NT2/D1 (cell line): ENCODE results near the gene TMIE.

Experiments
- SUZ12 ChIP-seq: IDR thresholded peaks from 2 replicates; pipeline ENCODE4 v1.6.1; 2011; ENCODE audit not compliant: insufficient read length, insufficient read depth; ENCODE audit errors: extremely low read depth
- YY1 ChIP-seq: IDR thresholded peaks from 2 replicates; pipeline ENCODE4 v1.6.1; 2011; ENCODE audit not compliant: insufficient read length, insufficient read depth
- ZNF274 ChIP-seq: IDR thresholded peaks from 2 replicates; pipeline ENCODE4 v1.6.1; 2011; ENCODE audit warnings: mild to moderate bottlenecking, low read depth, low read length

- no peak for TF ChIP-seq ZNF274
- TF ChIP-seq YY1, result no peak
- TF ChIP-seq SUZ12, result no peak
Observed at GRCh38 chr3:46719044-46719565, 17.9 kb downstream of the TMIE start.
